ENCODE data around the gene SNTN.

GRCh38 chr3:63624941-63625560 is 27.4 kb upstream of the SNTN start:
- TF ChIP-seq CTCF (IDR thresholded peaks at IDR 0.05) (no peak), POLR2AphosphoS5 (IDR thresholded peaks at IDR 0.05) (no peak), POLR2A (IDR thresholded peaks at IDR 0.05) (no peak), EP300 (IDR thresholded peaks at IDR 0.05) (no peak)

Data from gastroesophageal sphincter (tissue), 3 donors.